Astrocyte (in vitro differentiated cells and primary cell): ENCODE measurements around the gene ADM5.

Experiments
- EZH2 ChIP-seq: IDR thresholded peaks from 2 replicates; pipeline ENCODE4 v1.6.1; 2012; ENCODE audit warnings: mild to moderate bottlenecking, low read length, inconsistent platforms; ENCODE audit not compliant: insufficient read depth
- TF ChIP-seq, protein P1 (sequence below): IDR thresholded peaks from 2 replicates; pipeline ENCODE4 v1.5.1; 2011; ENCODE audit warnings: low read depth, mild to moderate bottlenecking, inconsistent platforms, low read length, moderate library complexity; ENCODE audit not compliant: insufficient read depth

DNA sequence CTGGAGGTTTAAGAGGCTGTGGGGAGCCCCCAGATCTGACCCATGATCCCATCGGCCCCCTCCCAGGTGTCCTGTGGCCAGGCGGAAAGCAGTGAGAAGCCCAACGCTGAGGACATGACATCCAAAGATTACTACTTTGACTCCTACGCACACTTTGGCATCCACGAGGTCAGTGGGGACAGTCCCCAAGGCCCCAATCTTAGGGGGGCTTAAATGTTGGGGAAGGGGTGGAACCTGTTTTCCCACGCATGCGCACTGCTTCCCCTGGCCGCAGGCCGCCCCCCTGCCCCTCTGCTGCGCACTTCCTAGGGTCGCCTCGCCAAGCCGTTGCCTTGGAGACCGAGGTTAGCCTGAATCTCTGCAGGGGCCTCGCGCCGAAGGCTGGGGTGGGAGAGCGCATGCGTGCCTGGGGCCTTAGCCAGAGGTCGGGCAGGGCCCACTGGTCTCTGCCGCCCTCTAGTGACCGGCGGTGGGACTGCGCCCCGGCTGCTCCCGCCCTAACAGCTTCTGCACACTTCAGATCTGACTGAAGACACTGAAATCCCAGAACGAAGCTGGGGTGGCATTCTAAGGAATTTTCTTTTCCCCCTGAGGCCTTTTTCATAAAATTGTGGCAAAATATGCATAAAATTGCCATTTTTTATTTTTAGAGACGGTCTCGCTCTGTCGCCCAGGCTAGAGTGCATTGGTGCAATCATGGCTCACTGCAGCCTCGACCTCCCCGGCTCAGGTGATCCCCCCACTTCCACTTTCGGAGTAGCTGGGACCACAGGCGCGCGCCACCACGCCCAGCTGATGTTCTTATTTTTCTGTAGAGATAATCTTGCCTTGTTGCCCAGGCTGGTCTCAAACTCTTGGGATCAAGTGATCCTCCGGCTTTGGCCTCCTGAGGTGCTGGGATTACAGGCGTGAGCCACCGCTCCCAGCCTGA, 8.7 kb upstream of the ADM5 start:
- TF ChIP-seq, protein P1, sequence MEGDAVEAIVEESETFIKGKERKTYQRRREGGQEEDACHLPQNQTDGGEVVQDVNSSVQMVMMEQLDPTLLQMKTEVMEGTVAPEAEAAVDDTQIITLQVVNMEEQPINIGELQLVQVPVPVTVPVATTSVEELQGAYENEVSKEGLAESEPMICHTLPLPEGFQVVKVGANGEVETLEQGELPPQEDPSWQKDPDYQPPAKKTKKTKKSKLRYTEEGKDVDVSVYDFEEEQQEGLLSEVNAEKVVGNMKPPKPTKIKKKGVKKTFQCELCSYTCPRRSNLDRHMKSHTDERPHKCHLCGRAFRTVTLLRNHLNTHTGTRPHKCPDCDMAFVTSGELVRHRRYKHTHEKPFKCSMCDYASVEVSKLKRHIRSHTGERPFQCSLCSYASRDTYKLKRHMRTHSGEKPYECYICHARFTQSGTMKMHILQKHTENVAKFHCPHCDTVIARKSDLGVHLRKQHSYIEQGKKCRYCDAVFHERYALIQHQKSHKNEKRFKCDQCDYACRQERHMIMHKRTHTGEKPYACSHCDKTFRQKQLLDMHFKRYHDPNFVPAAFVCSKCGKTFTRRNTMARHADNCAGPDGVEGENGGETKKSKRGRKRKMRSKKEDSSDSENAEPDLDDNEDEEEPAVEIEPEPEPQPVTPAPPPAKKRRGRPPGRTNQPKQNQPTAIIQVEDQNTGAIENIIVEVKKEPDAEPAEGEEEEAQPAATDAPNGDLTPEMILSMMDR: peak; percentile 87
- no peak for TF ChIP-seq EZH2
